NCI-H345 treated with DMSO at 0.1 percent for 48 hours (cell line): ENCODE data around the gene HNRNPL.
"Not testable (repeated sequence)": the region's sequence is repeated elsewhere in the genome, so short reads cannot be mapped to it uniquely, and the experiment has no call there.

Experiments
- DNase-seq: peaks from one replicate; lab custom pipeline; 2025; ENCODE audit not compliant: unreplicated experiment; lab: John Stamatoyannopoulos, UW

The HNRNPL gene

GRCh38 chr19:38869836-38870607, 20.2 kb upstream of the HNRNPL start:
- DNase-seq, result peak; percentile 45

GRCh38 chr19:38869160-38869835, 19.5 kb upstream of the HNRNPL start:
- no peak for DNase-seq

GRCh38 chr19:38868551-38868950, 18.8 kb upstream of the HNRNPL start:
- no peak for DNase-seq

- DNase-seq, result no peak
Measured at GRCh38 chr19:38867171-38867780, 17.5 kb upstream of the HNRNPL start.

GRCh38 chr19:38862321-38863059, 12.7 kb upstream of the HNRNPL start:
- DNase-seq, result peak; percentile 71

GRCh38 chr19:38861368-38861767, 11.6 kb upstream of the HNRNPL start:
- no peak for DNase-seq

GRCh38 chr19:38859631-38860204, 9.9 kb upstream of the HNRNPL start:
- not testable (repeated sequence) for DNase-seq

- DNase-seq, result no peak
Measured at GRCh38 chr19:38856813-38857212, 7.0 kb upstream of the HNRNPL start.

GRCh38 chr19:38855751-38856150, 6.0 kb upstream of the HNRNPL start:
- DNase-seq, result not testable (repeated sequence)

- not testable (repeated sequence) for DNase-seq
Measured at GRCh38 chr19:38854961-38855360, 5.2 kb upstream of the HNRNPL start.

GRCh38 chr19:38853214-38853613, 3.4 kb upstream of the HNRNPL start:
- no peak for DNase-seq

- DNase-seq, result no peak
Measured at GRCh38 chr19:38852231-38853044, 2.7 kb upstream of the HNRNPL start.

- peak; percentile 94 for DNase-seq
Measured at GRCh38 chr19:38851622-38852230, 1.9 kb upstream of the HNRNPL start.

GRCh38 chr19:38850976-38851621, 1.3 kb upstream of the HNRNPL start:
- no peak for DNase-seq

- peak; percentile 94 for DNase-seq
Measured at GRCh38 chr19:38850436-38850975, 720 bp upstream of the HNRNPL start.

GRCh38 chr19:38849147-38849859, 483 bp downstream of the HNRNPL start:
- peak; percentile 99 for DNase-seq

GRCh38 chr19:38848299-38849146, 1.3 kb downstream of the HNRNPL start:
- DNase-seq, result no peak
